ENCODE data around the gene TWF2.

TWF2 gene

GRCh38 chr3:52223449-52224408, 15.2 kb downstream of the TWF2 start:
- in situ Hi-C loops (cut with MboI; ENCODE audit: low sequenced_read_pairs, unreplicated experiment): no loop called here
- no peak for TF ChIP-seq CTCF (IDR thresholded peaks at IDR 0.05; ENCODE audit: borderline replicate concordance, control extremely low read depth, extremely low read depth, insufficient read depth, missing control alignments)
- DNase-seq (ENCODE audit: low spot score): no peak

- in situ Hi-C loops (cut with MboI; ENCODE audit: low sequenced_read_pairs, unreplicated experiment): no loop called here
- no peak for DNase-seq (ENCODE audit: low spot score)
- no peak for TF ChIP-seq CTCF (IDR thresholded peaks at IDR 0.05; ENCODE audit: borderline replicate concordance, control extremely low read depth, extremely low read depth, insufficient read depth, missing control alignments)
Observed at GRCh38 chr3:52222319-52223221, 16.4 kb downstream of the TWF2 start.

GRCh38 chr3:52221563-52222318, 17.2 kb downstream of the TWF2 start:
- DNase-seq (ENCODE audit: low spot score): no peak
- TF ChIP-seq CTCF (IDR thresholded peaks at IDR 0.05; ENCODE audit: borderline replicate concordance, control extremely low read depth, extremely low read depth, insufficient read depth, missing control alignments): no peak
- in situ Hi-C loops (cut with MboI; ENCODE audit: low sequenced_read_pairs, unreplicated experiment): no loop called here

- DNase-seq (ENCODE audit: low spot score): no peak
- no peak for TF ChIP-seq CTCF (IDR thresholded peaks at IDR 0.05; ENCODE audit: borderline replicate concordance, control extremely low read depth, extremely low read depth, insufficient read depth, missing control alignments)
- in situ Hi-C loops (cut with MboI; ENCODE audit: low sequenced_read_pairs, unreplicated experiment): no loop called here
Observed at GRCh38 chr3:52221141-52221562, 17.8 kb downstream of the TWF2 start.

- in situ Hi-C loops (cut with MboI; ENCODE audit: low sequenced_read_pairs, unreplicated experiment): no loop called here
- peak; percentile 96 for TF ChIP-seq CTCF (IDR thresholded peaks at IDR 0.05; ENCODE audit: borderline replicate concordance, control extremely low read depth, extremely low read depth, insufficient read depth, missing control alignments)
- peak; percentile 87 for DNase-seq (ENCODE audit: low spot score)
Observed at GRCh38 chr3:52220380-52221026, 18.5 kb downstream of the TWF2 start.
